Activated CD8-positive, alpha-beta T cell treated with anti-CD3 and anti-CD28 coated beads for 36 hours (primary cell): Measurements from ENCODE around the gene F11. TPM values are rescaled to one million over a fixed set of nuclear protein-coding genes. Genes with fewer than 3 reads are reported as not detected.

Experiments
- ATAC-seq: fragments of 200-7000 bp; cut with Tn5 transposase; one replicate; pipeline ENCODE4 v1.10.0; 2021; ENCODE audit warnings: mild to moderate bottlenecking, moderate library complexity
- CTCF ChIA-PET: fragments of 350-600 bp; sonication (Branson Sonifier 250); formaldehyde crosslinking; loops from one replicate; lab custom pipeline; 2021; ENCODE audit warnings: antibody characterized with exemption; lab: Charles Lee
- POLR2A ChIA-PET: fragments of 350-600 bp; sonication (Branson Sonifier 250); formaldehyde crosslinking; loops from one replicate; lab custom pipeline; 2021; ENCODE audit warnings: antibody characterized with exemption; lab: Charles Lee
- DNase-seq: peaks from one replicate; pipeline ENCODE4 v3.0.0-alpha.2; 2020
- H3K27ac Mint-ChIP-seq: one replicate; pipeline ENCODE4 v1.8.0; 2021; ENCODE audit warnings: mild to moderate bottlenecking, mixed read lengths
- H3K27me3 Mint-ChIP-seq: one replicate; pipeline ENCODE4 v1.8.0; 2021; ENCODE audit warnings: mixed read lengths
- H3K36me3 Mint-ChIP-seq: one replicate; pipeline ENCODE4 v1.8.0; 2021; ENCODE audit warnings: low read depth, mixed read lengths
- H3K4me1 Mint-ChIP-seq: one replicate; pipeline ENCODE4 v1.8.0; 2021; ENCODE audit warnings: low read depth, mixed read lengths
- H3K4me3 Mint-ChIP-seq: one replicate; pipeline ENCODE4 v1.8.0; 2021; ENCODE audit warnings: mild to moderate bottlenecking, moderate library complexity, mixed read lengths
- H3K9me3 Mint-ChIP-seq: one replicate; pipeline ENCODE4 v1.8.0; 2021; ENCODE audit warnings: mixed read lengths
- intact Hi-C: fragments of 100-400 bp; cut with micrococcal nuclease; formaldehyde crosslinking; loops from one replicate; pipeline ENCODE4 v1.10.0; 2022
- total RNA-seq, 2 experiments: library from RNA; stranded (reverse); gene quantifications; one replicate each; pipeline ENCODE4 v1.2.3, GENCODE V29; 2021
- TF ChIP-seq, protein P1 (sequence below): fragments of 200-600 bp; IDR thresholded peaks from one replicate; pipeline ENCODE4 v1.8.0; 2022; ENCODE audit warnings: antibody characterized with exemption, mild to moderate bottlenecking

The F11 gene
- total RNA-seq, 2 experiments from 2014 or later, result not detected

- POLR2A ChIA-PET, result no interaction called here
- intact Hi-C loops, result loop anchor here (2.0 kb wide), 1 partner anchor 290 kb away; no protein-coding TSS in a partner anchor
- TF ChIP-seq, protein P1, sequence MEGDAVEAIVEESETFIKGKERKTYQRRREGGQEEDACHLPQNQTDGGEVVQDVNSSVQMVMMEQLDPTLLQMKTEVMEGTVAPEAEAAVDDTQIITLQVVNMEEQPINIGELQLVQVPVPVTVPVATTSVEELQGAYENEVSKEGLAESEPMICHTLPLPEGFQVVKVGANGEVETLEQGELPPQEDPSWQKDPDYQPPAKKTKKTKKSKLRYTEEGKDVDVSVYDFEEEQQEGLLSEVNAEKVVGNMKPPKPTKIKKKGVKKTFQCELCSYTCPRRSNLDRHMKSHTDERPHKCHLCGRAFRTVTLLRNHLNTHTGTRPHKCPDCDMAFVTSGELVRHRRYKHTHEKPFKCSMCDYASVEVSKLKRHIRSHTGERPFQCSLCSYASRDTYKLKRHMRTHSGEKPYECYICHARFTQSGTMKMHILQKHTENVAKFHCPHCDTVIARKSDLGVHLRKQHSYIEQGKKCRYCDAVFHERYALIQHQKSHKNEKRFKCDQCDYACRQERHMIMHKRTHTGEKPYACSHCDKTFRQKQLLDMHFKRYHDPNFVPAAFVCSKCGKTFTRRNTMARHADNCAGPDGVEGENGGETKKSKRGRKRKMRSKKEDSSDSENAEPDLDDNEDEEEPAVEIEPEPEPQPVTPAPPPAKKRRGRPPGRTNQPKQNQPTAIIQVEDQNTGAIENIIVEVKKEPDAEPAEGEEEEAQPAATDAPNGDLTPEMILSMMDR, result no peak
- CTCF ChIA-PET, result interaction anchor here (5.6 kb wide), 1 partner anchor 291 kb away, joined by 38 read pairs; no protein-coding TSS in a partner anchor
- Mint-ChIP-seq H3K36me3 (no peaks in the 10 kb centered on the region), H3K27me3 (peaks cover 18% of the 10 kb centered on the region), H3K9me3 (no peaks in the 10 kb centered on the region), H3K4me1 (peaks cover 4% of the 10 kb centered on the region), H3K27ac (no peak overlapping the region), H3K4me3 (no peak overlapping the region)
- ATAC-seq (no peak), DNase-seq (no peak)
Measured at GRCh38 chr4:186296481-186296880, 30.5 kb downstream of the F11 start.

GRCh38 chr4:186297013-186297645 is 31.1 kb downstream of the F11 start:
- DNase-seq (no peak), ATAC-seq (no peak)
- no peaks in the 10 kb centered on the region for H3K36me3 Mint-ChIP-seq
- H3K9me3 Mint-ChIP-seq, result no peaks in the 10 kb centered on the region
- ChIA-PET POLR2A (no interaction called here), CTCF (interaction anchor here (5.6 kb wide), 1 partner anchor 290 kb away, joined by 38 read pairs; no protein-coding TSS in a partner anchor)
- H3K27me3 Mint-ChIP-seq, result peaks cover 18% of the 10 kb centered on the region
- peaks cover 4% of the 10 kb centered on the region for H3K4me1 Mint-ChIP-seq
- intact Hi-C loops, result loop anchor here (2.0 kb wide), 1 partner anchor 290 kb away; no protein-coding TSS in a partner anchor
- TF ChIP-seq, protein P1, result peak; percentile 69
- H3K27ac Mint-ChIP-seq, result no peak overlapping the region
- H3K4me3 Mint-ChIP-seq, result no peak overlapping the region

DNA sequence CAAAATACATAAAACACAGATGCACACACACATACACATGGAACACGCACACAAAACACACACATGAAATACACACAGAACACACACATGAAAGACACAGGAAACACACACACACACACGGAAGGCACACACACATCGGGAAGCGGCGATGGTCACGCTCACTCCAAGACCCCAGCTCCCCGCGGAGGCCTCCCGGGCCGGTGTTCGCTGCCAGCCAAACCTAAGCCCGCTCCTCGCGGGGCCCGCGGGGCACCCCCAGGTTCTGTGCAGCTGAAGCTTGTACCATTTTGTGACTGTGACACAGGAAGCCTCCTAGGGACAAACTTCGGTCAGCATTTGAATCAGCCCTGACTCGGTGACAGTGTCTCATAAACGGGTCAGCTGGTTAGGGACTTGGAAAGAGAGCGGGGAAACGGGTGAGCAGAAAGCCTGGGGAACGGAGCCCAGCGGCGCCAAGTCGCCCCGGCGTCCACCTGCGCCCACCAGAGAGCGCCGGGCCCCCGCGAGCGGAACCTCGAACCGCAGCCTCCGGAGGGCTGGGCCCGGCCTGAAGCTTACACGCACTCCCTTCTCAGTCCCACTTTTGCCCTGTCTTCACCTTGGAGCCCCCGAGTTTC is 32.1 kb downstream of the F11 start:
- no peaks in the 10 kb centered on the region for H3K36me3 Mint-ChIP-seq
- H3K27ac Mint-ChIP-seq, result no peak overlapping the region
- H3K27me3 Mint-ChIP-seq, result peaks cover 18% of the 10 kb centered on the region
- POLR2A ChIA-PET, result no interaction called here
- ATAC-seq (no peak), DNase-seq (no peak)
- CTCF ChIA-PET, result interaction anchor here (5.6 kb wide), 1 partner anchor 289 kb away, joined by 38 read pairs; no protein-coding TSS in a partner anchor
- TF ChIP-seq, protein P1, result no peak
- H3K4me3 Mint-ChIP-seq, result no peak overlapping the region
- intact Hi-C loops, result no loop called here
- no peaks in the 10 kb centered on the region for H3K9me3 Mint-ChIP-seq
- H3K4me1 Mint-ChIP-seq, result peaks cover 4% of the 10 kb centered on the region

- TF ChIP-seq, protein P1, result no peak
- no peaks in the 10 kb centered on the region for H3K9me3 Mint-ChIP-seq
- peaks cover 4% of the 10 kb centered on the region for H3K4me1 Mint-ChIP-seq
- peaks cover 16% of the 10 kb centered on the region for H3K27me3 Mint-ChIP-seq
- H3K36me3 Mint-ChIP-seq, result no peaks in the 10 kb centered on the region
- CTCF ChIA-PET, result interaction anchor here (5.6 kb wide), 1 partner anchor 288 kb away, joined by 38 read pairs; no protein-coding TSS in a partner anchor
- H3K4me3 Mint-ChIP-seq, result no peak overlapping the region
- no peak overlapping the region for H3K27ac Mint-ChIP-seq
- DNase-seq (no peak), ATAC-seq (no peak)
- intact Hi-C loops, result no loop called here
- POLR2A ChIA-PET, result no interaction called here
Measured at GRCh38 chr4:186299291-186299690, 33.3 kb downstream of the F11 start.
